ENCODE results near the gene CPNE6. TPM values are rescaled to one million over a fixed set of nuclear protein-coding genes. Genes with fewer than 3 reads are reported as not detected.

CPNE6 gene
- total and polyA plus RNA-seq, 2 of the 8 experiments (the other 6 are each of a cell fraction or from before 2014, with no cell fraction given): 0.05 TPM; not detected in 1

DNA sequence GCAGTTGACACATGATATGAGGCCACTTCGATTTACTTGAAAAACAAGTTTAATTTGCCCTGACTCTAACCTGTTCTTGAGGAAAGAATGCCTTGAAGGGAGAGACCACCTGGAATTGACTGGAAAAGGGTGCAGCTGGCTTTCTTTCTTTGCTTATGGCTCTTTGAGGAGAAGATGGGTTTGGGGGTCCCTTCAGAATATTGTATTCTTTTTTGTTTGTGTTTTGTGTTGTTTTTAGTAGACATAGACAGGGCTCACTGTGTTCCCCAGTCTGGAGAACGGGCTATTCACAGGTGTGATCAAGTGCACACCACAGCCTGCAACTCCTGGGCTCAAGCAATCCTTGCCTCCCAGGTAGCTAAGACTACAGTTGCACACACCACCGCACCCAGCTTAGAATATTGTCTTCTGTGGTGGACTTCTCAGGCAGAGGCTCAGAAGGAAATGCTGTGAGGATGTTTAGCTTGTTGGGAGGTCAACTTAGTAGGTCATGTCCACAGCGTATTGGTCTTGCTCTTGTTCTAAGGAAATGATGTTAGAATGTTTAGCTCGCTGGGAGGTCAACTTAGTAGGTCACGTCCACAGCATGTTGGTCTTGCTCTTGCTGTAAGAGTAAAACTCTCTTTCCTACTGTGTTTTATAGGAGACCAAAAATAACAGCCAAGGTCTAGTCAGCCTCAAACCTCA lies 44.9 kb downstream of the CPNE6 start:
- ChIA-PET POLR2A (ENCODE audit: partially characterized antibody) (interaction anchor here (0.6 to 7.1 kb wide), 12 partner anchors 12 to 97 kb away, joined by 3 to 125 read pairs (median 5); partner anchors contain the start of genes CHMP4A, EMC9, FITM1 and IRF9), CTCF (ENCODE audit: partially characterized antibody) (interaction anchor here (0.6 to 2.4 kb wide), 7 partner anchors 10 to 486 kb away, joined by 3 to 10 read pairs (median 3); partner anchors contain the start of gene EMC9)
- FAIRE-seq: no peak
- TF ChIP-seq YY1 (IDR thresholded peaks at IDR 0.05; ENCODE audit: low read depth, low read length) (no peak), TBP (IDR thresholded peaks at IDR 0.05; ENCODE audit: low read depth, low read length) (no peak), CBX8 (IDR thresholded peaks at IDR 0.05; ENCODE audit: borderline replicate concordance, low read depth, low read length) (no peak), SP1 (IDR thresholded peaks at IDR 0.05; ENCODE audit: low read depth, low read length) (no peak), CEBPB (IDR thresholded peaks at IDR 0.05; ENCODE audit: low read depth, low read length) (no peak), EGR1 (IDR thresholded peaks at IDR 0.05; ENCODE audit: borderline replicate concordance, low read depth, low read length) (no peak)

More for the DNA sequence above, 44.9 kb downstream of the CPNE6 start:
- Histone ChIP-seq H3K14ac (ENCODE audit: insufficient read length) (no peak overlapping the region), H2BK120ac (replicated peaks; ENCODE audit: low read depth, low read length) (no peak overlapping the region), H3K23me2 (ENCODE audit: low read depth, low read length) (peaks cover 7% of the 10 kb centered on the region), H3K27ac (ENCODE audit: low read depth, low read length) (no peak overlapping the region), H3K23ac (ENCODE audit: insufficient read length) (no peak overlapping the region), H3K4me2 (ENCODE audit: insufficient read depth in 1 of 2, low read depth in 2 of 2, low read length in 2 of 2) (peak overlapping the region; percentile 87 to 91), H3K36me3 (ENCODE audit: control insufficient read depth in 2 of 4, insufficient read depth in 4 of 4, low read length in 3 of 4) (peaks cover 12 to 32% (median 29%) of the 10 kb centered on the region in 4 experiments), H2AFZ (ENCODE audit: low read length) (no peak overlapping the region), H3K9me3 (ENCODE audit: insufficient read depth in 2 of 2, low read depth in 1 of 2, low read length in 1 of 2) (no peaks in the 10 kb centered on the region), H3K27me3 (replicated peaks in 1 of 4; ENCODE audit: control insufficient read depth in 3 of 4, extremely low read depth in 1 of 4, insufficient read depth in 3 of 4, low read length in 3 of 4) (no peaks in the 10 kb centered on the region), H3K18ac (ENCODE audit: extremely low read depth, low read length) (no peak overlapping the region), H3K9ac (replicated peaks in 1 of 4; ENCODE audit: extremely low read depth in 1 of 4, low read depth in 3 of 4, low read length in 3 of 4) (no peak overlapping the region), H4K91ac (replicated peaks; ENCODE audit: insufficient read length, low read length) (no peak overlapping the region), H4K20me1 (replicated peaks in 1 of 2; ENCODE audit: control insufficient read depth in 1 of 2, insufficient read depth in 2 of 2, low read length in 2 of 2) (peaks cover 0 to 3% of the 10 kb centered on the region in 2 experiments), H2AK5ac (ENCODE audit: low read depth, low read length) (no peak overlapping the region), H3K79me2 (ENCODE audit: control insufficient read depth in 1 of 2, insufficient read depth in 2 of 2, low read length in 2 of 2) (peaks cover 0 to 10% of the 10 kb centered on the region in 2 experiments; a peak in 2 of 4 replicates), H2BK5ac (ENCODE audit: low read depth, low read length) (no peak overlapping the region), H2BK15ac (ENCODE audit: low read length) (no peak overlapping the region), H3K56ac (replicated peaks; ENCODE audit: insufficient read length, low read depth, low read length) (no peak overlapping the region), H3K4ac (replicated peaks; ENCODE audit: insufficient read length, low read depth, low read length) (no peak overlapping the region), H3K79me1 (ENCODE audit: low read depth, low read length) (peaks cover 5% of the 10 kb centered on the region; the same call in 1 of the 2 replicates), H2BK12ac (ENCODE audit: low read depth, low read length) (no peak overlapping the region), H3K4me3 (ENCODE audit: extremely low read depth in 1 of 4, insufficient read depth in 2 of 4, low read depth in 3 of 4, low read length in 4 of 4) (peak overlapping the region in 3 of 4 experiments; percentile 73 to 89 (median 79); a peak in 6 of 8 replicates), H4K8ac (ENCODE audit: extremely low read depth, insufficient read depth, low read length) (no peak overlapping the region), H3K4me1 (replicated peaks in 1 of 4; ENCODE audit: control insufficient read depth in 3 of 4, insufficient read depth in 4 of 4, low read length in 3 of 4) (peaks cover 0 to 4% (median 2%) of the 10 kb centered on the region in 4 experiments; a peak in 5 of 7 replicates), H4K5ac (ENCODE audit: insufficient read length, low read depth, low read length) (no peak overlapping the region), H2BK20ac (ENCODE audit: low read length) (no peak overlapping the region)
- 89% methylated on average over 6 of the region's 6 CpGs; no CpG with 5 or more reads in 1 of the 2 experiments for WGBS, 2 experiments (ENCODE audit: extremely low coverage in 1 of 2, insufficient coverage in 1 of 2, insufficient read length in 1 of 2, insufficient replicate concordance in 2 of 2, low coverage in 1 of 2, low lambda C conversion rate in 2 of 2, missing lambda C conversion rate in 1 of 2)
- no peak for DNase-seq (ENCODE audit: low read depth in 1 of 2, low spot score in 2 of 2)

Data from H1 (cell line).